Ovary (tissue), 9 donors: ENCODE data around the gene IQSEC3. TPM values are rescaled to one million over a fixed set of nuclear protein-coding genes. Genes with fewer than 3 reads are reported as not detected.

Experiments used
- DNase-seq, 5 donors: peaks; one replicate each; pipeline ENCODE4 v3.0.0-alpha.2; 2019 to 2020
- H3K27ac ChIP-seq, 2 donors: fragments of 200-600 bp; one replicate each; pipeline versions ENCODE4 v1.5.1 to v1.8.0; 2019 to 2022
- H3K27me3 ChIP-seq: fragments of 200-600 bp; one replicate; pipeline ENCODE4 v1.8.0; 2022
- H3K36me3 ChIP-seq: fragments of 200-600 bp; sonication (generic); one replicate; pipeline ENCODE4 v1.5.1; 2019
- H3K4me1 ChIP-seq: one replicate; pipeline ENCODE4 v1.8.1; 2013; ENCODE audit warnings: mild to moderate bottlenecking, moderate library complexity; ENCODE audit not compliant: insufficient read depth
- H3K4me3 ChIP-seq: fragments of 200-600 bp; sonication (generic); one replicate; pipeline ENCODE4 v1.5.1; 2017
- H3K9me3 ChIP-seq, 2 donors: fragments of 200-600 bp in 1 of 2; sonication (generic) in 1 of 2; one replicate each; pipeline versions ENCODE4 v1.5.1 to v1.8.1; 2013 to 2019; ENCODE audit warnings: mild to moderate bottlenecking in 1 of 2, moderate library complexity in 1 of 2
- EP300 ChIP-seq: sonication (generic); formaldehyde crosslinking; IDR thresholded peaks from one replicate; pipeline ENCODE4 v1.6.1; 2017; ENCODE audit warnings: antibody characterized with exemption
- POLR2A ChIP-seq: fragments of 450-650 bp; IDR thresholded peaks from one replicate; pipeline ENCODE4 v1.6.1; 2017; ENCODE audit warnings: antibody characterized with exemption, mild to moderate bottlenecking, moderate library complexity
- WGBS, 3 donors: extraction: QIAGEN DNeasy Blood & Tissue Kit in 1 of 3; methylation state at CpG; one replicate each; pipeline versions ENCODE4 v1.1.5 to v1.1.7; 2013 to 2017; 5-methylcytosine and 5-hydroxymethylcytosine counted together
- intact Hi-C, 4 donors: fragments of 100-400 bp; cut with DNase I; formaldehyde crosslinking; loops; one replicate each; pipeline versions ENCODE4 v1.11.0 to v1.15.1; 2022 to 2023
- polyA plus RNA-seq, 2 donors: library from polyadenylated mRNA; stranded (reverse); fragments of 200-250 nt in 1 of 2; fragments of 350-450 nt in 1 of 2; fragmentation: Illumina TruSeq in 1 of 2; extraction: RNeasy Lipid Tissue Mini Kit (QIAGEN cat#74804) in 1 of 2; gene quantifications; one replicate each; pipeline ENCODE4 v1.2.3, GENCODE V29; 2013 to 2014
- total RNA-seq, 7 donors: library from RNA; depleted of rRNA in 2 of 7; stranded (reverse); fragments of >200 nt in 2 of 7; fragmentation: NEBNext Ultra II Directional in 3 of 7; extraction: Animal tissue kit (Norgen Biotek cat#: 25700) in 3 of 7; gene quantifications; one replicate each; pipeline versions ENCODE4 v1.1.0 to v1.2.4, GENCODE V29; 2016 to 2023
- TF ChIP-seq, protein P1 (sequence below), 3 donors: fragments of 450-650 bp in 2 of 3; fragments of 200-600 bp in 1 of 3; IDR thresholded peaks; one replicate each; pipeline versions ENCODE4 v1.5.1 to v1.8.0; 2016 to 2022; ENCODE audit warnings: antibody characterized with exemption in 3 of 3, mild to moderate bottlenecking in 1 of 3
- donor health status: DM: no; HTN: no; CAD: no; lungs with moderate emphysema.
- donor health status: DM: no; HTN: no; CAD: no.
- donor health status: Bipolar disorder and iron deficiency.
- donor health status: DM: yes; HTN: yes; CAD: no.
- donor health status: DM: no; HTN: no; CAD: no.
- donor health status: DM: yes; HTN: yes; CAD: no.

IQSEC3 gene
- total and polyA plus RNA-seq, 9 donors = 0.88 to 10.0 (median 3.0) TPM

DNA sequence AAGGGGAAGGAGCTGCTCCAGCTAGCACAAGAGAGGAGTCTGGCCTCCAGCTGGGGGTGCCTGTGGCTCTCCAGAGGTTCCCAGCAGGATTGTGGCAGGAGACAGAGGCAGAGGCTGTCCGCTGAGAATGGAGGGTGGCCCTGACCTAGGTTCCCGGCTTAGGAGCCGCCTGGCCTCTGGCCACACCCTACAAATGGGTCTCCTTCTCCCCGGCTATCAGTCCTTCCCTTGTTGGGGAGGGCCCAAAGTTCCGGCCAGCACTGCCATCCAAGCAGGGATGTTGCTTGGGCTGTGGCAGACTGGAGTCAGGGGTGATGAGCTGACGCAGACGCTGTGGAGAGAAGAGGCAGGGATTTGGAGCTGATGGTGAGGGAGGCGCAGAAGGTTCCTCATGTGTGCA is 124.3 kb downstream of the IQSEC3 start:
- no peaks in the 10 kb centered on the region for H3K36me3 ChIP-seq
- intact Hi-C loops = no loop called here
- H3K4me1 ChIP-seq = no peaks in the 10 kb centered on the region
- H3K27ac ChIP-seq = no peak overlapping the region
- no peak for DNase-seq
- 76 to 88% (median 78%) methylated on average over 8 of the region's 8 CpGs for WGBS, 3 donors
- TF ChIP-seq EP300 = no peak
- TF ChIP-seq, protein P1, sequence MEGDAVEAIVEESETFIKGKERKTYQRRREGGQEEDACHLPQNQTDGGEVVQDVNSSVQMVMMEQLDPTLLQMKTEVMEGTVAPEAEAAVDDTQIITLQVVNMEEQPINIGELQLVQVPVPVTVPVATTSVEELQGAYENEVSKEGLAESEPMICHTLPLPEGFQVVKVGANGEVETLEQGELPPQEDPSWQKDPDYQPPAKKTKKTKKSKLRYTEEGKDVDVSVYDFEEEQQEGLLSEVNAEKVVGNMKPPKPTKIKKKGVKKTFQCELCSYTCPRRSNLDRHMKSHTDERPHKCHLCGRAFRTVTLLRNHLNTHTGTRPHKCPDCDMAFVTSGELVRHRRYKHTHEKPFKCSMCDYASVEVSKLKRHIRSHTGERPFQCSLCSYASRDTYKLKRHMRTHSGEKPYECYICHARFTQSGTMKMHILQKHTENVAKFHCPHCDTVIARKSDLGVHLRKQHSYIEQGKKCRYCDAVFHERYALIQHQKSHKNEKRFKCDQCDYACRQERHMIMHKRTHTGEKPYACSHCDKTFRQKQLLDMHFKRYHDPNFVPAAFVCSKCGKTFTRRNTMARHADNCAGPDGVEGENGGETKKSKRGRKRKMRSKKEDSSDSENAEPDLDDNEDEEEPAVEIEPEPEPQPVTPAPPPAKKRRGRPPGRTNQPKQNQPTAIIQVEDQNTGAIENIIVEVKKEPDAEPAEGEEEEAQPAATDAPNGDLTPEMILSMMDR (IDR thresholded peaks at IDR 0.05) = no peak
- no peak for TF ChIP-seq POLR2A
- no peak overlapping the region for H3K4me3 ChIP-seq
- no peaks in the 10 kb centered on the region for H3K9me3 ChIP-seq
- H3K27me3 ChIP-seq = no peaks in the 10 kb centered on the region

DNA sequence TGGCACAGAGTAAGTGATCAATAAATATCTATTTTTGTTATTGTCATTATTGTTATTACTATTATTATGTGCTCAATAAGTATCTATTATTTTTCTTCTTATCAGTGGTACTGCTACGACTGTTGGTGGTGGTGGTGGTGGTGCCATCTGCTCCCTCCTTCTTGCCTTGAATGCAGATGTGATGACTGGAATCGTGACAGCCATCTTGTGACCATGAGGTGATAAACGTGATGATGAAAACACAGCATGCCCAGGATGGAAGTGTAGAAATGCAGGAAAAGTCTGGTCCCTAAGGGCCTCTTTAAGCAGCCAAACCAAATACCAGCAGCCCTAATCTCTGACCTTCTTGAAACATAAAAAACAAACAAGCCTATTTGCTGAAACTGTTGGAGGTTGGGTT is 125.0 kb downstream of the IQSEC3 start:
- no peak overlapping the region for H3K27ac ChIP-seq
- no peaks in the 10 kb centered on the region for H3K9me3 ChIP-seq
- TF ChIP-seq EP300 (no peak), POLR2A (no peak)
- TF ChIP-seq, protein P1 (IDR thresholded peaks at IDR 0.05) = no peak
- no peaks in the 10 kb centered on the region for H3K4me1 ChIP-seq
- H3K36me3 ChIP-seq = no peaks in the 10 kb centered on the region
- 78 to 84% (median 80%) methylated on average over 3 of the region's 3 CpGs for WGBS, 3 donors
- intact Hi-C loops = no loop called here
- no peaks in the 10 kb centered on the region for H3K27me3 ChIP-seq
- no peak overlapping the region for H3K4me3 ChIP-seq
- DNase-seq = no peak

DNA sequence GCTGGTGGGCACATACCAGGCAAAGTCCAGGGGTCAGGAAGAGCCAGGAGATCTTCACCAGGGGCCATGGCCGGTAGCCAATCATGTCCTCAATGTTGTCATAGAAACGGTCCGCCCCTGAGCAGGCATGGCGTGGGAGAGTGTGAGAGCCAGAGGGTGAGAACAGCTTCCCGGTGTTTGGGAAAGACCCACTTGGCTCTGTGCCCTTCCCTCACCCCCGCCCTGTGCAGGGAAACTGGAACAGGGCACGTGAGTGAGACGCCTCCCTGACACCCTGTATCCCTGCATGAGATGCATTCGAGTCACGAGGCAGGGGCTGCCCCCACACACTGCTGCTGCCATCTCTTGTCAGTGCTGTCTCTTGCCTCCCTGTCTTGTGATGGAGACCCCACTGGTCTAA is 126.7 kb downstream of the IQSEC3 start:
- Histone ChIP-seq H3K4me1 (no peaks in the 10 kb centered on the region), H3K4me3 (no peak overlapping the region), H3K27me3 (no peaks in the 10 kb centered on the region), H3K36me3 (no peaks in the 10 kb centered on the region), H3K27ac (no peak overlapping the region), H3K9me3 (no peaks in the 10 kb centered on the region)
- intact Hi-C loops = no loop called here
- TF ChIP-seq EP300 (no peak), POLR2A (no peak)
- TF ChIP-seq, protein P1 (IDR thresholded peaks at IDR 0.05) = no peak
- WGBS, 3 donors = 20 to 33% (median 32%) methylated on average over 10 of the region's 10 CpGs
- DNase-seq = no peak

GRCh38 chr12:194276-194675 is 127.7 kb downstream of the IQSEC3 start:
- Histone ChIP-seq H3K27me3 (no peaks in the 10 kb centered on the region), H3K4me3 (no peak overlapping the region), H3K4me1 (peaks cover 1% of the 10 kb centered on the region), H3K27ac (no peak overlapping the region), H3K9me3 (no peaks in the 10 kb centered on the region), H3K36me3 (no peaks in the 10 kb centered on the region)
- intact Hi-C loops = no loop called here
- no peak for DNase-seq
- TF ChIP-seq EP300 = no peak
- TF ChIP-seq POLR2A = no peak
- TF ChIP-seq, protein P1 (IDR thresholded peaks at IDR 0.05) = no peak
- 83 to 91% (median 89%) methylated on average over 7 of the region's 7 CpGs for WGBS, 3 donors

DNA sequence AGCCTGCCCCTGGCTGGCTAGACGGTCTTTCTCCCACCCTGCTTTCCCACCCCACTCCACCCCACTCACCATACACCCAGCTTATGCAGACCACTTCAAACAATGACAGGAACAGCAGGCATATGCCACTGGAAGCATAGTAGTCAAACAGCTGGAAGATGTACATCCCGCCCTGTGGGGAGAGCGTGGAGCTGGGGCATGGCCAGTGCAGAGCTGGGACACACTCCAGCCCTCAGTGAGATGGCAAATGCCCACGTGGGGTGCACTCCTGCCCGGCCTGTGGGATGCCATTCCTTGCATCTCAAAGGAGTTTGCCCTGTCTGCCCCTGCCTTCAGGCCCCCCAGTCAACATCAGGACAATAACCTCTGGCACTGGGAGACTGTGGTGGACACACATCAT is 128.6 kb downstream of the IQSEC3 start:
- intact Hi-C loops = no loop called here
- no peaks in the 10 kb centered on the region for H3K27me3 ChIP-seq
- H3K4me3 ChIP-seq = no peak overlapping the region
- H3K27ac ChIP-seq = no peak overlapping the region
- H3K36me3 ChIP-seq = no peaks in the 10 kb centered on the region
- DNase-seq = no peak
- TF ChIP-seq, protein P1 (IDR thresholded peaks at IDR 0.05) = no peak
- TF ChIP-seq EP300 (no peak), POLR2A (no peak)
- WGBS, 3 donors = 70 to 79% (median 78%) methylated on average over 5 of the region's 5 CpGs
- peaks cover 1% of the 10 kb centered on the region for H3K4me1 ChIP-seq
- H3K9me3 ChIP-seq = no peaks in the 10 kb centered on the region
